ENCODE data around the gene POLD4.

GRCh38 chr11:67387069-67387468 lies 33.7 kb upstream of the POLD4 start:
- no peak for TF ChIP-seq REST (IDR thresholded peaks at IDR 0.05; ENCODE audit: insufficient read depth in 1 of 2, low read depth in 2 of 2, low read length in 2 of 2)
- TF ChIP-seq SIN3A (IDR thresholded peaks at IDR 0.05; ENCODE audit: borderline replicate concordance, insufficient read depth, low read length): no peak
- no peak for TF ChIP-seq POLR2AphosphoS5 (IDR thresholded peaks at IDR 0.05; ENCODE audit: low read depth, low read length)
